ENCODE results near the gene RFX8. TPM values are rescaled to one million over a fixed set of nuclear protein-coding genes. Genes with fewer than 3 reads are reported as not detected.
A peak's percentile ranks its signal among the peaks of the same experiment; 100 is the strongest.

Gene RFX8
- total and polyA plus RNA-seq, 2 of the 8 experiments (the other 6 are each of a cell fraction or from before 2014, with no cell fraction given), result 0.60 to 0.97 TPM

DNA sequence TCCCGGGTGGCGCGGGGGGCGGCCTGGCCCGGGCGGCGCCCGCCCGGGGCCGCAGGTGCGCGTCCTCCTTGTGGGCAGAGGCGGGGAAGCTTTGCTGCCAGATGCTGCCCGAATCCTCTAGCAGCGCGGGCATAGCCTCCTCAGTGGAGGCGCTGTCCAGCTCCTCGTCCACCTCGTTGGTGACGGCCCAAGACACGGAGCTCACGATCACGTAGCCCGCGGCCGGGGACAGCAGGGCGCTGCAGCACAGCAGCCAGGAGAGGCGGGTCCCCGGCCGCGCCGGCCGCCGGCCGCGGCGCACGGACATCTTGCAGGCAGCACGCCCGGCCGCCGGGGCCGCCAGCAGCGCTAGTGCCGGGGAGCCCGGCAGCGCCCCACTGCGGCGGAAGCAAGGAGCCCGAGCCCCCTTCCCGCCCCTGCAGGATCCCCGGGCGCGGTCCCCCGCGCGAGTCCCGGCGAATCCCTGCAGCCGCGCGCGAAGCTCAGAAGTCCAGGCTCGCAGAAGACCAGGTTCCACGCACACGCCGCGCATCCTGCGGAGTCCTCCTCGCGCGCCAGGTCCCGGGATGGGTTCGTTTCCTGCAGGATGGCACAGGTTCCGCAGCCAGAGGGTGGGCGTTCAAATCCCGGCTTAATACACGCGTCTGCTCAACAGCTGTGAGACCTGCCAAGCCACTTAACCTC, 87.6 kb downstream of the RFX8 start, which contains the start of gene CREG2:
CREG2 (minus strand) TSS at position 353 of the 684 bp plus-strand sequence; CDS start at position 307, 46 bp downstream.
- no peak within 1 kb of the TSS for H2BK120ac ChIP-seq (replicated peaks; ENCODE audit: low read depth, low read length)
- H3K4me2 ChIP-seq (ENCODE audit: insufficient read depth in 1 of 2, low read depth in 2 of 2, low read length in 2 of 2), result peak within 1 kb of the TSS; percentile 97 to 99
- H3K4ac ChIP-seq (replicated peaks; ENCODE audit: insufficient read length, low read depth, low read length), result no peak within 1 kb of the TSS
- no peak within 1 kb of the TSS for H3K23ac ChIP-seq (ENCODE audit: insufficient read length)
- H3K23me2 ChIP-seq (ENCODE audit: low read depth, low read length), result peaks cover 10% of the 10 kb centered on the region
- peaks cover 16 to 35% (median 27%) of the 10 kb centered on the region in 4 experiments for H3K27me3 ChIP-seq (replicated peaks in 1 of 4; ENCODE audit: control insufficient read depth in 3 of 4, extremely low read depth in 1 of 4, insufficient read depth in 3 of 4, low read length in 3 of 4)
- no peaks in the 10 kb centered on the region for H3K9me3 ChIP-seq (ENCODE audit: insufficient read depth in 2 of 2, low read depth in 1 of 2, low read length in 1 of 2)
- no peak within 1 kb of the TSS for H3K27ac ChIP-seq (ENCODE audit: low read depth, low read length)
- H3K36me3 ChIP-seq (ENCODE audit: control insufficient read depth in 2 of 4, insufficient read depth in 4 of 4, low read length in 3 of 4), result no peaks in the 10 kb centered on the region
- no peak within 1 kb of the TSS for H3K56ac ChIP-seq (replicated peaks; ENCODE audit: insufficient read length, low read depth, low read length)
- no peak within 1 kb of the TSS; the same call in 1 of the 2 replicates for H4K8ac ChIP-seq (ENCODE audit: extremely low read depth, insufficient read depth, low read length)
- H3K9ac ChIP-seq (replicated peaks in 1 of 4; ENCODE audit: extremely low read depth in 1 of 4, low read depth in 3 of 4, low read length in 3 of 4), result peak within 1 kb of the TSS in 3 of 4 experiments; percentile 5 to 67 (median 5); a peak in 3 of 7 replicates
- no peaks in the 10 kb centered on the region for H4K20me1 ChIP-seq (replicated peaks in 1 of 2; ENCODE audit: control insufficient read depth in 1 of 2, insufficient read depth in 2 of 2, low read length in 2 of 2)
- H2AK5ac ChIP-seq (ENCODE audit: low read depth, low read length), result no peak within 1 kb of the TSS
- H3K4me1 ChIP-seq (replicated peaks in 1 of 4; ENCODE audit: control insufficient read depth in 3 of 4, insufficient read depth in 4 of 4, low read length in 3 of 4), result peaks cover 0 to 6% (median 3%) of the 10 kb centered on the region in 4 experiments; a peak in 2 of 7 replicates
- no peak within 1 kb of the TSS for H2BK20ac ChIP-seq (ENCODE audit: low read length)
- no peak within 1 kb of the TSS for H4K91ac ChIP-seq (replicated peaks; ENCODE audit: insufficient read length, low read length)
- H3K79me1 ChIP-seq (ENCODE audit: low read depth, low read length), result no peaks in the 10 kb centered on the region
- peak within 1 kb of the TSS; percentile 84; the same call in 1 of the 2 replicates for H3K18ac ChIP-seq (ENCODE audit: extremely low read depth, low read length)
- no peaks in the 10 kb centered on the region for H3K79me2 ChIP-seq (ENCODE audit: control insufficient read depth in 1 of 2, insufficient read depth in 2 of 2, low read length in 2 of 2)
- no peak within 1 kb of the TSS for H3K14ac ChIP-seq (ENCODE audit: insufficient read length)
- DNase-seq (ENCODE audit: low read depth in 1 of 2, low spot score in 2 of 2) (peak; percentile 34 to 89), FAIRE-seq (no peak)
- ChIA-PET POLR2A (ENCODE audit: partially characterized antibody) (interaction anchor here (1.1 kb wide), 1 partner anchor 44 kb away, joined by 3 read pairs; no protein-coding TSS in a partner anchor), CTCF (ENCODE audit: partially characterized antibody) (interaction anchor here (0.5 to 4.1 kb wide), 29 partner anchors 8 to 380 kb away, joined by 3 to 48 read pairs (median 4); partner anchors contain the start of gene CNOT11)
- 0 out of 2 replicates have a peak within 1 kb of the TSS, but pooled peaks have one; percentile 33 for H2BK15ac ChIP-seq (ENCODE audit: low read length)
- H3K4me3 ChIP-seq (ENCODE audit: extremely low read depth in 1 of 4, insufficient read depth in 2 of 4, low read depth in 3 of 4, low read length in 4 of 4), result peak within 1 kb of the TSS; percentile 62 to 79 (median 74)
- no peak within 1 kb of the TSS for H2BK12ac ChIP-seq (ENCODE audit: low read depth, low read length)
- H2AFZ ChIP-seq (ENCODE audit: low read length), result peak within 1 kb of the TSS; percentile 97
- no peak within 1 kb of the TSS; the same call in 1 of the 2 replicates for H2BK5ac ChIP-seq (ENCODE audit: low read depth, low read length)
- H4K5ac ChIP-seq (ENCODE audit: insufficient read length, low read depth, low read length), result no peak within 1 kb of the TSS
- 5% methylated on average over 46 of the region's 79 CpGs; no CpG with 5 or more reads in 1 of the 2 experiments for WGBS, 2 experiments (ENCODE audit: extremely low coverage in 1 of 2, insufficient coverage in 1 of 2, insufficient read length in 1 of 2, insufficient replicate concordance in 2 of 2, low coverage in 1 of 2, low lambda C conversion rate in 2 of 2, missing lambda C conversion rate in 1 of 2)
- no peak for TF ChIP-seq ZNF274 (IDR thresholded peaks at IDR 0.05; ENCODE audit: borderline replicate concordance, extremely low read depth, low read length)
- no peak for TF ChIP-seq SIN3A (conservative IDR thresholded peaks at IDR 0.05 in 1 of 2, IDR thresholded peaks at IDR 0.05 in 1 of 2; ENCODE audit: low read depth in 1 of 2, low read length in 2 of 2)
- TF ChIP-seq EP300 (IDR thresholded peaks at IDR 0.05; ENCODE audit: borderline replicate concordance in 1 of 2, low read depth in 2 of 2, low read length in 2 of 2), result 0 out of 3 replicates have a peak, but pooled peaks of 1 of the 2 experiments have one; percentile 30
- TF ChIP-seq CTBP2 (IDR thresholded peaks at IDR 0.05; ENCODE audit: borderline replicate concordance, insufficient read depth, insufficient read length, low read length), result no peak
- TF ChIP-seq EZH2 (IDR thresholded peaks at IDR 0.05; ENCODE audit: low read depth, low read length, severe bottlenecking), result peak; percentile 48
- no peak for TF ChIP-seq SP4 (IDR thresholded peaks at IDR 0.05; ENCODE audit: low read length)
- TF ChIP-seq CBX5 (IDR thresholded peaks at IDR 0.05; ENCODE audit: low read depth, low read length), result no peak
- TF ChIP-seq JUN (IDR thresholded peaks at IDR 0.05; ENCODE audit: low read depth, low read length), result no peak
- no peak for TF ChIP-seq BRCA1 (IDR thresholded peaks at IDR 0.05; ENCODE audit: low read depth, low read length)
- TF ChIP-seq ASH2L (IDR thresholded peaks at IDR 0.05; ENCODE audit: low read length), result peak; percentile 40
- no peak for TF ChIP-seq SIX5 (IDR thresholded peaks at IDR 0.05; ENCODE audit: low read depth, low read length)
- no peak for TF ChIP-seq EGR1 (IDR thresholded peaks at IDR 0.05; ENCODE audit: borderline replicate concordance, low read depth, low read length)

Data from H1 (cell line).